ENCODE results near the gene NPHS1. TPM values are rescaled to one million over a fixed set of nuclear protein-coding genes. Genes with fewer than 3 reads are reported as not detected.
"Not testable (repeated sequence)": the region's sequence is repeated elsewhere in the genome, so short reads cannot be mapped to it uniquely, and the experiment has no call there.

Gene NPHS1
- total and polyA plus RNA-seq, 2 experiments from 2014 or later, result 0.37 to 1.1 TPM

DNA sequence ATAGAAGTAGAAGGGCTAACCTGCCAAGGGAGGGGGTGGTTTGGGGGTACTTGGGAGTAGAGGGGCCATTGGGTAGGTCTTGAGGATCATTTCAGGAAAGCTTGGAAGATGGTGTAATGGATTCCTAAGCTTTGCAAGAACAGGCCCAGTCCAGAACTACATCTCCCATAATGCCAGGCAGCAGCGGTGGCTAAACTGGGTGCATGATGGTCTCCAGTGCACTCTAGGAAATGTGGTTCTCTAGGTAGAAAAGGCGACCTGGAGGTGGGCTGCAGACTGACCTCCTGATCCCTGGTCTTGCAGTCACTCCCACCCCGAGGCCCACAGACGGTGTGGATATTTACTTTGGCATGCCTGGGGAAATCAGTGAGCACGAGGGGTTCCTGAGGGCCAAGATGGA is 19.9 kb upstream of the NPHS1 start:
- H3K9me3 ChIP-seq (ENCODE audit: low read depth), result no peaks in the 10 kb centered on the region
- H3K4me3 ChIP-seq, result no peak overlapping the region
- no peak for DNase-seq (ENCODE audit: low read depth in 1 of 2, low spot score in 1 of 2)
- no peaks in the 10 kb centered on the region for H3K27me3 ChIP-seq
- H3K4me1 ChIP-seq (ENCODE audit: low read depth), result no peaks in the 10 kb centered on the region
- H3K27ac ChIP-seq, result no peak overlapping the region
- no peak for TF ChIP-seq CTCF (IDR thresholded peaks at IDR 0.05; ENCODE audit: low read depth, low read length)
- H3K36me3 ChIP-seq, result no peaks in the 10 kb centered on the region

DNA sequence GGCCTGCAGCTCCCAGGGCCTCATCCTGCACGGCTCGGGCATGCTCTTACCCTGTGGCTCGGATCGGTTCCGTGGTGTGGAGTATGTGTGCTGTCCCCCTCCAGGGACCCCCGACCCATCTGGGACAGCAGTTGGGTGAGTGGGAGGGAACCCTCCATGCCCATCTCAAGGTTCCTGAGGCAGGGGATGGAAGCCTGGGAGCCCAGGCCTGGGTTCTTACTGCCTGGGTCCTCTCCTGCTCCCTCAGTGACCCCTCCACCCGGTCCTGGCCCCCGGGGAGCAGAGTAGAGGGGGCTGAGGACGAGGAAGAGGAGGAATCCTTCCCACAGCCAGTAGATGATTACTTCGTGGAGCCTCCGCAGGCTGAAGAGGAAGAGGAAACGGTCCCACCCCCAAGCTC is 19.3 kb upstream of the NPHS1 start:
- DNase-seq (ENCODE audit: low read depth in 1 of 2, low spot score in 1 of 2), result no peak
- H3K27ac ChIP-seq, result no peak overlapping the region
- H3K9me3 ChIP-seq (ENCODE audit: low read depth), result no peaks in the 10 kb centered on the region
- H3K36me3 ChIP-seq, result no peaks in the 10 kb centered on the region
- H3K4me3 ChIP-seq, result no peak overlapping the region
- H3K4me1 ChIP-seq (ENCODE audit: low read depth), result no peaks in the 10 kb centered on the region
- H3K27me3 ChIP-seq, result no peaks in the 10 kb centered on the region
- TF ChIP-seq CTCF (IDR thresholded peaks at IDR 0.05; ENCODE audit: low read depth, low read length), result no peak

GRCh38 chr19:35870798-35871197 is 18.5 kb upstream of the NPHS1 start:
- Histone ChIP-seq H3K27ac (no peak overlapping the region), H3K4me3 (no peak overlapping the region)

GRCh38 chr19:35870124-35870736 is 17.9 kb upstream of the NPHS1 start:
- peak overlapping the region; percentile 45 for H3K4me3 ChIP-seq
- not testable (repeated sequence) for H3K9me3 ChIP-seq (ENCODE audit: low read depth)
- DNase-seq (ENCODE audit: low read depth in 1 of 2, low spot score in 1 of 2), result peak in 1 of 2 donors; percentile 25

More at GRCh38 chr19:35870798-35871197, 18.5 kb upstream of the NPHS1 start:
- Histone ChIP-seq H3K36me3 (no peaks in the 10 kb centered on the region), H3K27me3 (no peaks in the 10 kb centered on the region), H3K9me3 (ENCODE audit: low read depth) (no peaks in the 10 kb centered on the region), H3K4me1 (ENCODE audit: low read depth) (no peaks in the 10 kb centered on the region)
- no peak for TF ChIP-seq CTCF (IDR thresholded peaks at IDR 0.05; ENCODE audit: low read depth, low read length)
- no peak for DNase-seq (ENCODE audit: low read depth in 1 of 2, low spot score in 1 of 2)

DNA sequence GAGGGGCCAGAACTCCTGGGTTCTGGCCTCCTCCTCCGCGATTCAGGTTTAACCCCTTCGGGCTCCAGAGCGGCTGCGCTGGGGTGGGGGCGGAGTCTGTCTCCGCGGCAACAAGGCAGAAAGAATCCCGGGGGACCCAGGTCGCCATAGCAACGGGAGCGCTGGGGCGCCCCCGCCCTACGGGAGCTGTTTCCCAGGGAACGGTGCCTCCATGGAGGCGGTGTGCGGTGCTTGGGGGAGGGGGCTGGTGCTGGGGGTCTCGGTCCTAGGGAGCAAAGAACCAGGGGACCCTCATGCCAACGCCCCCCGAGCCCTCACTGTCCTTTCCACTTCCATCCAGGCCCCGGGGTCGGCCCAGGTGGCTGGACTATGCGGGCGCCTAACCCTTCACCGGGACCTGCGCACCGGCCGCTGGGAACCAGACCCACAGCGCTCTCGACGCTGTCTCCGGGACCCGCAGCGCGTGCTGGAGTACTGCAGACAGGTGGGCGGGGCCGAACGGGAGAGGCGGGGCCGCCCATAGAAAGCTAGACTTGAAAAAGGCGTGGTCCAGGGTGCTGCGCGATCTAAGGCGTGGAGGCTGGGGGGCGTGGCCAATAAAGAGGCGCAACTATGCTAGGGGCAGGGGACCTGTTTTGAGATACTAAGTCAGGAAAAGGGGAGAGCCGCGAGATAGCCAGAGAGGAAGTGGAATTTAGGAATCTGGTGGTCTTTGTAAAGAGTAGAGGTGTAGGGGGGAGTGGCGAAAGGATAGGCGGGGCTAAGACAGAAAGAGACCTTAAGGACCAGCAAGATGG is 17.2 kb upstream of the NPHS1 start:
- no peak overlapping the region for H3K27ac ChIP-seq
- no peaks in the 10 kb centered on the region for H3K9me3 ChIP-seq (ENCODE audit: low read depth)
- peak overlapping the region; percentile 45 for H3K4me3 ChIP-seq
- H3K36me3 ChIP-seq, result no peaks in the 10 kb centered on the region
- no peak for TF ChIP-seq CTCF (IDR thresholded peaks at IDR 0.05; ENCODE audit: low read depth, low read length)
- H3K27me3 ChIP-seq, result no peaks in the 10 kb centered on the region
- H3K4me1 ChIP-seq (ENCODE audit: low read depth), result no peaks in the 10 kb centered on the region
- DNase-seq (ENCODE audit: low read depth in 1 of 2, low spot score in 1 of 2), result peak; percentile 73 to 94

More at GRCh38 chr19:35870124-35870736, 17.9 kb upstream of the NPHS1 start:
- H3K36me3 ChIP-seq; H3K4me1 ChIP-seq (ENCODE audit: low read depth); H3K27me3 ChIP-seq; H3K27ac ChIP-seq: not testable (repeated sequence)

DNA sequence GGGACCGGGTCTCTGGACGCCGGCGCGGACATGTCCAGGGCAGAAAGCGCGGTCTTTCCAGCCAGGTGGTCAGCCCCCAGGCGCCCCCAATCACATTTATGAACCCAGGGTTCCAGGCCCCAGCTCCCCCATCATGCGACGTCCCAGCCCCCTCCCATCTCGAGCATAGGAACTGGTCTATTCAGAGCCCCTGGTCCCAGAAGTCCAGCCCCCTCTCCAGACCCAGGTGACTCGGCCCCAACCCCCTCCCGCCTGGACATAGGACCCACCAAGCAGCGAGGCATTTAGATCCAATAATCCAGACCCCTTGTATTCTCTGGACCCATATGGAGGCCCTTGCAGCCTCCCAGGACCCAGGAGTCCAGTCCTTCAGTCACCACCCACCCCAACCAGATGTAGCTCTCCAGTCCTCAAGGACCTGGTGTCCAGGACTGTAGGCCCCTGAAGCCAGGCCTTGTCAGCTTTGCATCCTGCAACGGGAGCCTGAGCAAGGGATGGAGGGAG is 16.6 kb upstream of the NPHS1 start:
- DNase-seq (ENCODE audit: low read depth in 1 of 2, low spot score in 1 of 2), result no peak
- H3K27me3 ChIP-seq, result no peaks in the 10 kb centered on the region
- peak overlapping the region; percentile 45 for H3K4me3 ChIP-seq
- no peaks in the 10 kb centered on the region for H3K36me3 ChIP-seq
- no peaks in the 10 kb centered on the region for H3K4me1 ChIP-seq (ENCODE audit: low read depth)
- no peak for TF ChIP-seq CTCF (IDR thresholded peaks at IDR 0.05; ENCODE audit: low read depth, low read length)
- no peak overlapping the region for H3K27ac ChIP-seq
- H3K9me3 ChIP-seq (ENCODE audit: low read depth), result no peaks in the 10 kb centered on the region

Data from cardiac muscle cell (in vitro differentiated cells and primary cell).